Activated CD4-positive, alpha-beta T cell treated with anti-CD3 and anti-CD28 coated beads for 36 hours (primary cell): ENCODE data around the gene SNX25. TPM values are rescaled to one million over a fixed set of nuclear protein-coding genes. Genes with fewer than 3 reads are reported as not detected.

Experiments
- ATAC-seq: fragments of 200-7000 bp; cut with Tn5 transposase; one replicate; pipeline ENCODE4 v1.10.0; 2021; ENCODE audit warnings: mild to moderate bottlenecking, moderate library complexity
- CTCF ChIA-PET: fragments of 350-600 bp; sonication (Branson Sonifier 250); formaldehyde crosslinking; loops from one replicate; lab custom pipeline; 2021; ENCODE audit warnings: antibody characterized with exemption; lab: Charles Lee
- POLR2A ChIA-PET: fragments of 350-600 bp; sonication (Branson Sonifier 250); formaldehyde crosslinking; loops from one replicate; lab custom pipeline; 2021; ENCODE audit warnings: antibody characterized with exemption, inconsistent platforms; lab: Charles Lee
- DNase-seq: peaks from one replicate; pipeline ENCODE4 v3.0.0-alpha.2; 2020
- H3K27ac Mint-ChIP-seq: one replicate; pipeline ENCODE4 v1.8.0; 2021; ENCODE audit warnings: mixed read lengths
- H3K27me3 Mint-ChIP-seq: one replicate; pipeline ENCODE4 v1.8.0; 2021; ENCODE audit warnings: mixed read lengths
- H3K36me3 Mint-ChIP-seq: one replicate; pipeline ENCODE4 v1.8.0; 2021; ENCODE audit warnings: low read depth, mixed read lengths
- H3K4me1 Mint-ChIP-seq: one replicate; pipeline ENCODE4 v1.8.0; 2021; ENCODE audit warnings: mixed read lengths
- H3K4me3 Mint-ChIP-seq: one replicate; pipeline ENCODE4 v1.8.0; 2021; ENCODE audit warnings: mild to moderate bottlenecking, moderate library complexity, mixed read lengths
- H3K9me3 Mint-ChIP-seq: one replicate; pipeline ENCODE4 v1.8.0; 2021; ENCODE audit warnings: low read depth, mixed read lengths
- intact Hi-C, 2 experiments: fragments of 100-400 bp; cut with DNase I in 1 of 2; cut with micrococcal nuclease in 1 of 2; formaldehyde crosslinking; loops; one replicate each; pipeline versions ENCODE4 v1.14.2 to v1.15.1; 2022 to 2024; cut with DNase I, micrococcal nuclease
- total RNA-seq, 2 experiments: library from RNA; stranded (reverse); gene quantifications; one replicate each; pipeline ENCODE4 v1.2.3, GENCODE V29; 2021

SNX25 gene
- total RNA-seq, 2 experiments from 2014 or later, result 14.8 to 15.0 TPM

DNA sequence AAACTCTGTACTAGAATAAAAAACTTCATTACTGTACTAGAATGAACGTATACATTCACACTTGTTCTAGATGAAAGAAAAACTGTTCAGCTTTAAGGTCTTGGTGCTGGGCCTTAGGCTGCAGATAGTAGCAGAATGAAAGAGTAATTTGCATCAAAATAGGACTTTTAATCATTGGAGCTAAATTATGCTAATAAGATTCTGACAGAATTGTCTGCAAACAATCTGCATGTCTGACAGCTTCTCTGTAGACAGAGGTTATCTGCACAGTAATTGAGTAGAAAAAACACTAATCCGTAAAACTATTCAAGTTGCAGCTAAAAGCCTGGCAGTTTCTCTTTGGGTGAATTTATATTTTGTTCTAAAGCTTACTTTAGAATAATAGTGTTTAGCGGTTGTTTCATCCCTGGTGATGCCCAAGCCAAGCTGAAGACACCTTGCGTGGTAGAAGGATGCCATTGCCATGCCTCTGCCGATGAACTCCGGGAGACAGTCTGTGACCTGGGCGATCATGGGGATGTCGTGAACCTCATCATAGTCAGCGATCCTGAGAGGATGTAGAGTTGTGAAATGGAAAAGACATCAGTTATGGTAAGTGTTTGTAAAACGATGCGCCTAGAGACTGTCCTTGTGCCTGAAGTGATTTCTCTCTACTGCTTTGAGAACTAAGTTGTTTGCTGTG lies 161.0 kb downstream of the SNX25 start:
- POLR2A ChIA-PET, result no interaction called here
- intact Hi-C loops, result no loop called here
- ATAC-seq (no peak), DNase-seq (no peak)
- Mint-ChIP-seq H3K27ac (no peak overlapping the region), H3K9me3 (no peaks in the 10 kb centered on the region), H3K36me3 (peaks cover 4% of the 10 kb centered on the region), H3K4me1 (no peaks in the 10 kb centered on the region), H3K4me3 (no peak overlapping the region), H3K27me3 (no peaks in the 10 kb centered on the region)
- CTCF ChIA-PET, result no interaction called here

DNA sequence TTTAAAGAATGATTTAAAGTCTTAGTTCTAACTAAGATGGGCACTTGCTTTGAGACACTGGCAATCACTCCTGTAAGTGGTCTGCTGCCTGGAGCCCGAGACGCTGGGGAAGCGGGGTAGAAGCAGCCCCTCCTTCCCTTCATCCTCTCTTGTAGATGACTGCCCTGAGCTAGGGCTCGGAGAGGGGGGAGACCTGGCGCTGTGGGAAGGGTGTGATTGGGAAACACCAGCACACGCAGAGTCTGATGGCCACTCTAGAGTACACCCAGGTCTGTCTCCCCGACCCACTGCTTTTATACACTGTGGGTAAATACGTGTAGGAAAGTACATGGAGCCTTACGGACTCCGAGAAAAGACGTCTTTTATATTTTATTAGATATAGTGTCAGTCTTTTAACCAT lies 162.3 kb downstream of the SNX25 start:
- ChIA-PET CTCF (no interaction called here), POLR2A (no interaction called here)
- Mint-ChIP-seq H3K9me3 (no peaks in the 10 kb centered on the region), H3K36me3 (peaks cover 4% of the 10 kb centered on the region), H3K4me1 (no peaks in the 10 kb centered on the region), H3K27ac (no peak overlapping the region), H3K27me3 (no peaks in the 10 kb centered on the region), H3K4me3 (no peak overlapping the region)
- no peak for ATAC-seq
- intact Hi-C loops, result no loop called here
- DNase-seq, result no peak

- intact Hi-C loops, result no loop called here
- no peak overlapping the region for H3K4me3 Mint-ChIP-seq
- H3K36me3 Mint-ChIP-seq, result peaks cover 4% of the 10 kb centered on the region
- POLR2A ChIA-PET, result no interaction called here
- CTCF ChIA-PET, result interaction anchor here (0.7 kb wide), 1 partner anchor 234 kb away, joined by 3 read pairs; no protein-coding TSS in a partner anchor
- no peaks in the 10 kb centered on the region for H3K9me3 Mint-ChIP-seq
- DNase-seq (no peak), ATAC-seq (no peak)
- H3K27me3 Mint-ChIP-seq, result no peaks in the 10 kb centered on the region
- H3K4me1 Mint-ChIP-seq, result no peaks in the 10 kb centered on the region
- H3K27ac Mint-ChIP-seq, result no peak overlapping the region
Observed at GRCh38 chr4:185374027-185374426, 164.6 kb downstream of the SNX25 start.

- no peak overlapping the region for H3K4me3 Mint-ChIP-seq
Observed at GRCh38 chr4:185374573-185374972, 165.2 kb downstream of the SNX25 start.

GRCh38 chr4:185378264-185378663 lies 168.9 kb downstream of the SNX25 start:
- Mint-ChIP-seq H3K4me3 (no peak overlapping the region), H3K9me3 (peaks cover 7% of the 10 kb centered on the region)
- CTCF ChIA-PET, result no interaction called here

More at GRCh38 chr4:185374573-185374972, 165.2 kb downstream of the SNX25 start:
- Mint-ChIP-seq H3K36me3 (peaks cover 4% of the 10 kb centered on the region), H3K9me3 (no peaks in the 10 kb centered on the region), H3K27me3 (no peaks in the 10 kb centered on the region), H3K4me1 (no peaks in the 10 kb centered on the region), H3K27ac (no peak overlapping the region)
- no peak for ATAC-seq
- POLR2A ChIA-PET, result no interaction called here
- no peak for DNase-seq
- intact Hi-C loops, result no loop called here
- CTCF ChIA-PET, result interaction anchor here (0.7 kb wide), 1 partner anchor 234 kb away, joined by 3 read pairs; no protein-coding TSS in a partner anchor

GRCh38 chr4:185379326-185380295 lies 170.2 kb downstream of the SNX25 start:
- no peak for DNase-seq
- POLR2A ChIA-PET, result no interaction called here
- ATAC-seq, result no peak
- H3K27ac Mint-ChIP-seq, result no peak overlapping the region
- H3K4me3 Mint-ChIP-seq, result no peak overlapping the region
- H3K4me1 Mint-ChIP-seq, result peaks cover 3% of the 10 kb centered on the region
- intact Hi-C loops, result no loop called here
- peaks cover 7% of the 10 kb centered on the region for H3K9me3 Mint-ChIP-seq
- CTCF ChIA-PET, result interaction anchor here (0.6 kb wide), 1 partner anchor 121 kb away, joined by 3 read pairs; no protein-coding TSS in a partner anchor
- peaks cover 5% of the 10 kb centered on the region for H3K36me3 Mint-ChIP-seq
- no peaks in the 10 kb centered on the region for H3K27me3 Mint-ChIP-seq

More at GRCh38 chr4:185378264-185378663, 168.9 kb downstream of the SNX25 start:
- Mint-ChIP-seq H3K27me3 (no peaks in the 10 kb centered on the region), H3K4me1 (no peaks in the 10 kb centered on the region), H3K36me3 (peaks cover 5% of the 10 kb centered on the region), H3K27ac (no peak overlapping the region)
- ATAC-seq (no peak), DNase-seq (no peak)
- POLR2A ChIA-PET, result no interaction called here
- intact Hi-C loops, result no loop called here

DNA sequence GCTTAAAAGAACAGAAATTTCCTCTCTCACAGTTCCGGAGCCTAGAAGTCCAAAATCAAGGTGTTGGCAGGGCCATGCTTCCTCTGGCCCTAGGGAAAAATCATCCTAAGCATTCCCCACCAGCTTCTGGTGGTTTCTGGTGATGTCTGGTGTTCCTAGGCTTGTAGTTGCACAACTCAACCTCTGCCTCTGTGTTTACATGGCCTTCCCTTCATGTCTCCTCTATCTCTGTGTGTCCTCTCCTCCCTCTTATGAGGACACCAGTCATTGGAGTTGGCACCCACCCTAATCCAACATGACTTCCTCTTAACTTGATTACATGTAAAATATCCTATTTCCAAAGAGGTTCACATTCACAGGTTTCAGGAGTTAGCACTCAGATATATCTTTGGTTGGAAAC lies 170.9 kb downstream of the SNX25 start:
- intact Hi-C loops, result no loop called here
- POLR2A ChIA-PET, result no interaction called here
- Mint-ChIP-seq H3K4me1 (peaks cover 10% of the 10 kb centered on the region), H3K27me3 (peaks cover 3% of the 10 kb centered on the region), H3K9me3 (peaks cover 7% of the 10 kb centered on the region), H3K4me3 (no peak overlapping the region), H3K36me3 (peaks cover 5% of the 10 kb centered on the region), H3K27ac (no peak overlapping the region)
- DNase-seq (no peak), ATAC-seq (no peak)
- CTCF ChIA-PET, result interaction anchor here (0.6 kb wide), 2 partner anchors 108 to 122 kb away, joined by 3 read pairs; no protein-coding TSS in a partner anchor

- H3K9me3 Mint-ChIP-seq, result peaks cover 7% of the 10 kb centered on the region
- H3K27ac Mint-ChIP-seq, result no peak overlapping the region
- DNase-seq (no peak), ATAC-seq (no peak)
- intact Hi-C loops, result no loop called here
- H3K27me3 Mint-ChIP-seq, result peaks cover 3% of the 10 kb centered on the region
- H3K36me3 Mint-ChIP-seq, result peaks cover 5% of the 10 kb centered on the region
- POLR2A ChIA-PET, result no interaction called here
- CTCF ChIA-PET, result no interaction called here
- H3K4me3 Mint-ChIP-seq, result no peak overlapping the region
- H3K4me1 Mint-ChIP-seq, result peaks cover 11% of the 10 kb centered on the region
Observed at GRCh38 chr4:185381288-185382196, 172.1 kb downstream of the SNX25 start.

DNA sequence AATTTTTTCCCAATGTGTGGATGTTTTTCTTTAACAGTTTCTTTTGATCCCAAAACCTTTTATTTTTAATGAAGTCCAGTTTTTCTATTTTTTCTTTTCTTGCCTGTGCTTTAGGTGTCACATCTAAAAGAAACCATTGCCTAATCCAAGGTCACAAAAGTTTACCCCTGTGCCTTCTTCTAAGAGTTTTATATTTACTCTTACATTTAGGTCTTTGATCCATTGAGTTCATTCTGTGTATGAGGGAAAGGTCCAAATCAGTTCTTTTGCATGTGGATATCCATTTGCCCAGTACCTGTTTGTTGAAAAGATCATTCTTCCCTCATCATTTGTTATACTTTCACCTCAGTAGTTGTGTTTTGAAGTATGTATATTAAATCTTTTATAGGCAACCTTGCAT lies 173.4 kb downstream of the SNX25 start:
- ChIA-PET POLR2A (no interaction called here), CTCF (no interaction called here)
- intact Hi-C loops, result no loop called here
- ATAC-seq, result no peak
- Mint-ChIP-seq H3K9me3 (peaks cover 7% of the 10 kb centered on the region), H3K4me3 (no peak overlapping the region), H3K36me3 (peaks cover 5% of the 10 kb centered on the region), H3K27ac (no peak overlapping the region), H3K4me1 (peaks cover 11% of the 10 kb centered on the region), H3K27me3 (peaks cover 3% of the 10 kb centered on the region)
- DNase-seq, result no peak

DNA sequence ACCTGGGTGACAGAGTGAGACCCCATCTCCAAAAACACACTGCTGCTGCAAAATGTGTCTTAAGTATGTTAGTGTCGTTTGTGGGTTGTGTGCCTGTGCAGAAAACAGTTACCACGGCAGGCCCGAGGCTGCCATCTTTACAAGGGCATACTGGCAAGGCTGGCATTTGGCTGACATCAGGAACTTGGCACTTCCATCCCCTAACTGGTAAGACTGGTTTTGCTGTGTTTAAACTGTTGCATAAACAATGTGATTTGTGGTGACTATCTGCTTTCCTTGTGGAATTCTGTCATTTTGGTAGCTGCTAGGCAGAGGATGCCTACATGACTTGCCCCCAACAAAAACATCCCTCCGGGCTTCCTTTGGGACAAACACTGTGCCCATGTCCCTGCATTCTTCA lies 174.1 kb downstream of the SNX25 start:
- ATAC-seq, result no peak
- Mint-ChIP-seq H3K9me3 (peaks cover 7% of the 10 kb centered on the region), H3K27ac (no peak overlapping the region), H3K36me3 (peaks cover 5% of the 10 kb centered on the region), H3K4me1 (peaks cover 11% of the 10 kb centered on the region), H3K4me3 (no peak overlapping the region), H3K27me3 (peaks cover 3% of the 10 kb centered on the region)
- ChIA-PET POLR2A (no interaction called here), CTCF (no interaction called here)
- intact Hi-C loops, result no loop called here
- DNase-seq, result no peak

DNA sequence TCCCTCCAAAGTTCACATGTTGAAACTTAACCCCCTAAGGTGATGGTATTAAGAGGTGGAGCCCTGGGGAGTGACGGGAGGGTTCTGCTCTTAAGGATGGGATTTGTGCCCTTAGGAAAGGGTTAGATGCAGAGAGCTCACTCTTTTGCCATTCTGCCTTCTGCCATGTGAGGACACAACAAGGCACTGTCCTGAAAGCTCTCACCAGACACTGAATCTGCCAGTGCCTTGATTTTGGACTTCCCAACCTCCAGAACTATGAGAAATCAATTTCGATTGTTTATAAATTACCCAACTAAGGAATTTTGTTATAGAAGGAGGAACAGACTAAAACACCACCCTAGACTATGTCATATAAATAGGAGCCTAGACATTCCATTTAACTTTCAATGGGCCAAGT lies 174.7 kb downstream of the SNX25 start:
- no peak overlapping the region for H3K4me3 Mint-ChIP-seq
- H3K4me1 Mint-ChIP-seq, result peaks cover 11% of the 10 kb centered on the region
- peaks cover 3% of the 10 kb centered on the region for H3K27me3 Mint-ChIP-seq
- DNase-seq (no peak), ATAC-seq (no peak)
- intact Hi-C loops, result no loop called here
- H3K9me3 Mint-ChIP-seq, result peaks cover 7% of the 10 kb centered on the region
- POLR2A ChIA-PET, result no interaction called here
- no peak overlapping the region for H3K27ac Mint-ChIP-seq
- CTCF ChIA-PET, result interaction anchor here (0.6 to 1.0 kb wide), 4 partner anchors 19 to 401 kb away, joined by 3 read pairs; no protein-coding TSS in a partner anchor
- peaks cover 5% of the 10 kb centered on the region for H3K36me3 Mint-ChIP-seq
